HG03460 (cell line): ENCODE measurements around the gene U2AF2.
A peak's percentile ranks its signal among the peaks of the same experiment; 100 is the strongest.

ENCODE experiments used
- ATAC-seq: cut with Tn5 transposase; IDR thresholded peaks from one replicate; pipeline ENCODE4 v1.9.1; 2021; ENCODE audit not compliant: unreplicated experiment

U2AF2 gene

GRCh38 chr19:55654323-55654867 is 440 bp upstream of the U2AF2 start:
- ATAC-seq, result peak; percentile 48

GRCh38 chr19:55655648-55656040 is 809 bp downstream of the U2AF2 start:
- no peak for ATAC-seq

GRCh38 chr19:55656552-55656951 is 1.7 kb downstream of the U2AF2 start:
- no peak for ATAC-seq

GRCh38 chr19:55656988-55657747 is 2.3 kb downstream of the U2AF2 start:
- no peak for ATAC-seq

GRCh38 chr19:55658846-55659459 is 4.1 kb downstream of the U2AF2 start:
- ATAC-seq, result no peak

- ATAC-seq, result no peak
These were observed 5.0 kb downstream of the U2AF2 start for GRCh38 chr19:55659822-55660221.

GRCh38 chr19:55660404-55660803 is 5.6 kb downstream of the U2AF2 start:
- no peak for ATAC-seq

GRCh38 chr19:55660991-55661390 is 6.2 kb downstream of the U2AF2 start:
- ATAC-seq, result no peak

GRCh38 chr19:55661826-55662225 is 7.0 kb downstream of the U2AF2 start:
- ATAC-seq, result no peak

- ATAC-seq, result no peak
These were observed 9.2 kb downstream of the U2AF2 start for GRCh38 chr19:55663846-55664536.

- no peak for ATAC-seq
These were observed 11.6 kb downstream of the U2AF2 start for GRCh38 chr19:55666343-55667005.

GRCh38 chr19:55667006-55667381 is 12.2 kb downstream of the U2AF2 start:
- ATAC-seq, result no peak

- no peak for ATAC-seq
These were observed 12.7 kb downstream of the U2AF2 start for GRCh38 chr19:55667511-55667910.

GRCh38 chr19:55667958-55668357 is 13.1 kb downstream of the U2AF2 start:
- ATAC-seq, result no peak

- ATAC-seq, result no peak
These were observed 13.9 kb downstream of the U2AF2 start for GRCh38 chr19:55668603-55669348.

GRCh38 chr19:55669418-55670279 is 14.8 kb downstream of the U2AF2 start:
- no peak for ATAC-seq

- no peak for ATAC-seq
These were observed 15.6 kb downstream of the U2AF2 start for GRCh38 chr19:55670280-55671053.

- ATAC-seq, result no peak
These were observed 16.2 kb downstream of the U2AF2 start for GRCh38 chr19:55671054-55671378.

- ATAC-seq, result no peak
These were observed 17.6 kb downstream of the U2AF2 start for GRCh38 chr19:55672418-55672817.
